SU-DHL-6 (cell line): ENCODE data around the gene ZNF335.

Experiments used
- H2AFZ ChIP-seq: fragments of 200-600 bp; sonication (generic); 2 replicates; pipeline ENCODE4 v1.6.1; 2014; ENCODE audit warnings: low read depth, mild to moderate bottlenecking, moderate library complexity, mixed read lengths, antibody characterized with exemption, low read length; ENCODE audit not compliant: severe bottlenecking
- H3F3A ChIP-seq: fragments of 200-600 bp; shearing (Covaris generic); 2 replicates; pipeline ENCODE4 v1.6.0; 2016; ENCODE audit warnings: antibody characterized with exemption, mild to moderate bottlenecking; ENCODE audit not compliant: insufficient read depth
- H3K27ac ChIP-seq: fragments of 200-600 bp; sonication (generic); 2 replicates; pipeline ENCODE4 v1.5.1; 2016; ENCODE audit warnings: low read depth, mild to moderate bottlenecking, low read length, moderate library complexity, mixed read lengths
- H3K27me3 ChIP-seq: fragments of 200-600 bp; sonication (generic), shearing (Covaris generic); 2 replicates; pipeline ENCODE4 v1.6.0; 2014; ENCODE audit warnings: mild to moderate bottlenecking, low read length
- H3K36me3 ChIP-seq: fragments of 200-600 bp; sonication (generic); 2 replicates; pipeline ENCODE4 v1.6.1; 2014; ENCODE audit warnings: mild to moderate bottlenecking, low read length, mixed read lengths
- H3K4me2 ChIP-seq: fragments of 300-600, 200-600 bp; shearing (Covaris generic), sonication (generic); 2 replicates; pipeline ENCODE4 v1.6.0; 2014; ENCODE audit warnings: low read length, low read depth, mild to moderate bottlenecking; ENCODE audit not compliant: poor library complexity, severe bottlenecking
- H3K4me3 ChIP-seq: fragments of 200-600 bp; sonication (generic); 2 replicates; pipeline ENCODE4 v1.5.1; 2014; ENCODE audit warnings: antibody characterized with exemption, low read length, mild to moderate bottlenecking, mixed read lengths; ENCODE audit not compliant: insufficient read depth, poor library complexity, severe bottlenecking
- H3K79me2 ChIP-seq: fragments of 200-600 bp; sonication (generic); 2 replicates; pipeline ENCODE4 v1.6.1; 2014; ENCODE audit warnings: mild to moderate bottlenecking, low read length, moderate library complexity; ENCODE audit not compliant: insufficient read depth
- H3K9ac ChIP-seq: fragments of 200-600 bp; sonication (generic); 2 replicates; pipeline ENCODE4 v1.7.0; 2014; ENCODE audit warnings: mild to moderate bottlenecking, low read length
- H3K9me2 ChIP-seq: fragments of 200-600 bp; sonication (generic); replicated peaks from 2 replicates; pipeline ENCODE4 v1.6.1; 2014; ENCODE audit warnings: low read length; ENCODE audit not compliant: insufficient read depth
- H3K9me3 ChIP-seq: fragments of 200-600 bp; sonication (generic); 2 replicates; pipeline ENCODE4 v1.6.1; 2014; ENCODE audit warnings: low read length, mixed read lengths; ENCODE audit not compliant: insufficient read depth
- H4K20me1 ChIP-seq: fragments of 200-600 bp; sonication (generic); 2 replicates; pipeline ENCODE4 v1.6.1; 2014; ENCODE audit warnings: low read depth, mild to moderate bottlenecking, antibody characterized with exemption, low read length, moderate library complexity, mixed read lengths
- EZH2phosphoT487 ChIP-seq: fragments of 200-600 bp; sonication (generic), shearing (Covaris generic); conservative IDR thresholded peaks from 2 replicates; pipeline ENCODE4 v1.6.1; 2018; ENCODE audit warnings: mild to moderate bottlenecking, antibody characterized with exemption, low read length, moderate library complexity, mixed read lengths
- TF ChIP-seq, protein P1 (sequence below): fragments of 200-600 bp; sonication (generic); IDR thresholded peaks from one replicate; pipeline ENCODE4 v1.5.1; 2017; ENCODE audit warnings: antibody characterized with exemption, mild to moderate bottlenecking, low read length, moderate library complexity; ENCODE audit not compliant: insufficient read depth, poor library complexity, severe bottlenecking

The ZNF335 gene

DNA sequence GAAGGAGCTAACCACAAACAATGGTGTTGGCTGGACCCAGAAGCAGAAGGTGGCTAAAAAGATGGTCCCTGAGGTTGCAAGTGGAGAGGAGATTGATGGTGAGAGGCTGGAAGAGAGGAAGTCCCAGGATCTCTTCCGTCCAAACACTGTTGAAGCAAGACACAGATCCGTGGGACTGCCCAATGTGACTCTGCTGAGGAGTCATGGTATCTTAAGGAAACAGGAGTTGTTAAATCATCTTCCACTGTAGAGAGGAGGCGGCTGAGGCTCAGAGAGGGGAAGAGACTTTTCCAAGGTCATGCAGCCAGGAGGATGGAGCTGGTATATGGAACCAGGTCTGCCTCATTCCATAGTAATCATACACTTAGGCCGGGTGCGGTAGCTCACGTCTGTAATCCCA, 4.1 kb upstream of the ZNF335 start:
- H3K9me2 ChIP-seq, result no peaks in the 10 kb centered on the region
- TF ChIP-seq EZH2phosphoT487, result no peak
- TF ChIP-seq, protein P1, sequence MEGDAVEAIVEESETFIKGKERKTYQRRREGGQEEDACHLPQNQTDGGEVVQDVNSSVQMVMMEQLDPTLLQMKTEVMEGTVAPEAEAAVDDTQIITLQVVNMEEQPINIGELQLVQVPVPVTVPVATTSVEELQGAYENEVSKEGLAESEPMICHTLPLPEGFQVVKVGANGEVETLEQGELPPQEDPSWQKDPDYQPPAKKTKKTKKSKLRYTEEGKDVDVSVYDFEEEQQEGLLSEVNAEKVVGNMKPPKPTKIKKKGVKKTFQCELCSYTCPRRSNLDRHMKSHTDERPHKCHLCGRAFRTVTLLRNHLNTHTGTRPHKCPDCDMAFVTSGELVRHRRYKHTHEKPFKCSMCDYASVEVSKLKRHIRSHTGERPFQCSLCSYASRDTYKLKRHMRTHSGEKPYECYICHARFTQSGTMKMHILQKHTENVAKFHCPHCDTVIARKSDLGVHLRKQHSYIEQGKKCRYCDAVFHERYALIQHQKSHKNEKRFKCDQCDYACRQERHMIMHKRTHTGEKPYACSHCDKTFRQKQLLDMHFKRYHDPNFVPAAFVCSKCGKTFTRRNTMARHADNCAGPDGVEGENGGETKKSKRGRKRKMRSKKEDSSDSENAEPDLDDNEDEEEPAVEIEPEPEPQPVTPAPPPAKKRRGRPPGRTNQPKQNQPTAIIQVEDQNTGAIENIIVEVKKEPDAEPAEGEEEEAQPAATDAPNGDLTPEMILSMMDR, result no peak
- H2AFZ ChIP-seq, result no peak overlapping the region
- H3K27ac ChIP-seq, result no peak overlapping the region
- H3K9me3 ChIP-seq, result no peaks in the 10 kb centered on the region
- H3K4me2 ChIP-seq, result no peak overlapping the region
- no peaks in the 10 kb centered on the region for H3K36me3 ChIP-seq
- H3K4me3 ChIP-seq, result no peak overlapping the region
- H4K20me1 ChIP-seq, result no peaks in the 10 kb centered on the region
- peaks cover 3% of the 10 kb centered on the region for H3K79me2 ChIP-seq
- H3K9ac ChIP-seq, result no peak overlapping the region
- H3K27me3 ChIP-seq, result no peaks in the 10 kb centered on the region
- H3F3A ChIP-seq, result peaks cover 4% of the 10 kb centered on the region; the same call in 1 of the 2 replicates

DNA sequence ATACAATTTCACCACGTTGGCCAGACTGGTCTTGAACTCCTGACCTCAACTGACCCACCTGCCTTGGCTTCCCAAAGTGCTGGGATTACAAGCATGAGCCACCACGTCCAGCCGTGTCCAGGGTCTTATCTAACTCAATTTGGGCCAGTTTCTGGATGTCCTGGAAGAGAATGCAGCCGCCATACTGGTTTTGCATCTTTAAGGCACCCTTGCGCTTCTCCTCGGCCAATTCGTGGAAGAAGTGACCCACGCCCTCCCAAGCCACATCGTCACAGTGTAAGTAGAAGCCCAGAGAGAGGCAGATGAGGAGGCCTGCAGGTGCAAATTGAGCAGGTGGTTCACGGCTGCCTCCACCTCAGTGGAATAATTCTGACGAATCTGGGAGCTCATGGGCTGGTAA, 3.7 kb upstream of the ZNF335 start:
- Histone ChIP-seq H3F3A (peaks cover 4% of the 10 kb centered on the region; the same call in 1 of the 2 replicates), H3K79me2 (peaks cover 7% of the 10 kb centered on the region), H3K36me3 (no peaks in the 10 kb centered on the region), H4K20me1 (no peaks in the 10 kb centered on the region), H3K9ac (no peak overlapping the region), H3K27me3 (no peaks in the 10 kb centered on the region), H3K9me2 (no peaks in the 10 kb centered on the region), H3K4me2 (no peak overlapping the region), H3K27ac (no peak overlapping the region), H2AFZ (no peak overlapping the region), H3K9me3 (no peaks in the 10 kb centered on the region), H3K4me3 (no peak overlapping the region)
- TF ChIP-seq, protein P1, result no peak
- no peak for TF ChIP-seq EZH2phosphoT487

DNA sequence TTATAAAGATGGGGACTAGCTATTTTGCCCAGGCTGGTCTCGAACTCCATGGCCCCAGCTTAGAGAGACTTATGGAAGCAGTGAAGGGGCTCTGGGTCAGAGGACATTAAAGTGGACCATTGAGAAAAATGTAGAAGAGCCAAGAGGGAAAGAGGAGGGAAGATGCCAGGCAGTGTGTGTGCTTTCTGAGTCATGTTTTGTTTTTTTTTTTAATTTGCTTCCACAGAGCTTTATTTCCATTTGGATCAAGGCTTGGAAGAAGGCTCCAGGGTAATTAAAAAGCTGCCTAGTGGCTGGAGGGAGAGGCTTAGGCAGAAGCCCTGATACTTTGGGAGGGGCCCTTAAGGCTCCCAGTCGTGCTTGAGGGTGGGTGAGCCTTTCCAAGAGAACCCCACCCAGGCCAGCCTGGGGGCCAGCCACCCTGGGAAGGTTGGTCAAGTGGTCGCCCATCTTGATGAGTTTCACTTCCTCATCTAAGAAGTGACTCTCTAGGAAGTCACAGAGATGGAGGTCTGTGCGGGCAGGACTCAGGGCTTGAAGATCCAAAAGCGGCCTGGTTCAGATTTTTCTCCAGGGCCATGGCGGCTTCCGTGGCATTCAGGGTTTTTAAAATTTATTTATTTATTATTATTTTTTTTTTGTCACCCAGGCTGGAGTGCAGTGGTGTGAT, 3.0 kb upstream of the ZNF335 start:
- Histone ChIP-seq H3K4me3 (no peak overlapping the region), H3K36me3 (no peaks in the 10 kb centered on the region), H4K20me1 (no peaks in the 10 kb centered on the region), H3K9ac (no peak overlapping the region), H3K9me3 (no peaks in the 10 kb centered on the region), H3F3A (peaks cover 4% of the 10 kb centered on the region; the same call in 1 of the 2 replicates), H3K4me2 (no peak overlapping the region), H3K27ac (no peak overlapping the region), H3K27me3 (no peaks in the 10 kb centered on the region), H3K9me2 (no peaks in the 10 kb centered on the region), H2AFZ (no peak overlapping the region), H3K79me2 (peaks cover 14% of the 10 kb centered on the region)
- no peak for TF ChIP-seq EZH2phosphoT487
- TF ChIP-seq, protein P1, result no peak
